SK-N-MC (cell line): ENCODE data around the gene AMZ1.
A peak's percentile ranks its signal among the peaks of the same experiment; 100 is the strongest.

Experiments used
- DNase-seq: peaks from one replicate; pipeline ENCODE4 v3.0.0-alpha.2; 2011; ENCODE audit warnings: low read depth, low spot score
- H3K27ac ChIP-seq: fragments of 200-600 bp; sonication (generic); 2 replicates; pipeline ENCODE4 v1.5.1; 2016; ENCODE audit warnings: mixed run types
- H3K36me3 ChIP-seq: fragments of 200-600 bp; sonication (generic); 2 replicates; pipeline ENCODE4 v1.6.1; 2017; ENCODE audit warnings: antibody characterized with exemption, low read length, mixed read lengths; ENCODE audit not compliant: insufficient read depth
- H3K4me3 ChIP-seq: fragments of 200-600 bp; sonication (generic); 2 replicates; pipeline ENCODE4 v1.5.1; 2016
- H3K9ac ChIP-seq: fragments of 200-600 bp; sonication (generic); 2 replicates; pipeline ENCODE4 v1.8.0; 2017; ENCODE audit warnings: mixed run types, mixed read lengths; ENCODE audit not compliant: insufficient read length
- H3K9me3 ChIP-seq: fragments of 200-600 bp; sonication (generic); 2 replicates; pipeline ENCODE4 v1.6.1; 2017; ENCODE audit warnings: low read depth, mild to moderate bottlenecking, antibody characterized with exemption, low read length, moderate library complexity, mixed read lengths
- EZH2 ChIP-seq: fragments of 200-600 bp; sonication (generic); IDR thresholded peaks from one replicate; pipeline ENCODE4 v1.6.1; 2017; ENCODE audit warnings: antibody characterized with exemption
- FOXP2 ChIP-seq: optimal IDR thresholded peaks from 2 replicates; pipeline ENCODE3; 2011; ENCODE audit warnings: mild to moderate bottlenecking, moderate library complexity; ENCODE audit not compliant: insufficient read depth; ENCODE audit errors: extremely low read length, control extremely low read depth
- POLR2AphosphoS5 ChIP-seq: IDR thresholded peaks from 2 replicates; pipeline ENCODE4 v1.6.1; 2012; ENCODE audit warnings: mild to moderate bottlenecking, low read depth, low read length, borderline replicate concordance

The AMZ1 gene

DNA sequence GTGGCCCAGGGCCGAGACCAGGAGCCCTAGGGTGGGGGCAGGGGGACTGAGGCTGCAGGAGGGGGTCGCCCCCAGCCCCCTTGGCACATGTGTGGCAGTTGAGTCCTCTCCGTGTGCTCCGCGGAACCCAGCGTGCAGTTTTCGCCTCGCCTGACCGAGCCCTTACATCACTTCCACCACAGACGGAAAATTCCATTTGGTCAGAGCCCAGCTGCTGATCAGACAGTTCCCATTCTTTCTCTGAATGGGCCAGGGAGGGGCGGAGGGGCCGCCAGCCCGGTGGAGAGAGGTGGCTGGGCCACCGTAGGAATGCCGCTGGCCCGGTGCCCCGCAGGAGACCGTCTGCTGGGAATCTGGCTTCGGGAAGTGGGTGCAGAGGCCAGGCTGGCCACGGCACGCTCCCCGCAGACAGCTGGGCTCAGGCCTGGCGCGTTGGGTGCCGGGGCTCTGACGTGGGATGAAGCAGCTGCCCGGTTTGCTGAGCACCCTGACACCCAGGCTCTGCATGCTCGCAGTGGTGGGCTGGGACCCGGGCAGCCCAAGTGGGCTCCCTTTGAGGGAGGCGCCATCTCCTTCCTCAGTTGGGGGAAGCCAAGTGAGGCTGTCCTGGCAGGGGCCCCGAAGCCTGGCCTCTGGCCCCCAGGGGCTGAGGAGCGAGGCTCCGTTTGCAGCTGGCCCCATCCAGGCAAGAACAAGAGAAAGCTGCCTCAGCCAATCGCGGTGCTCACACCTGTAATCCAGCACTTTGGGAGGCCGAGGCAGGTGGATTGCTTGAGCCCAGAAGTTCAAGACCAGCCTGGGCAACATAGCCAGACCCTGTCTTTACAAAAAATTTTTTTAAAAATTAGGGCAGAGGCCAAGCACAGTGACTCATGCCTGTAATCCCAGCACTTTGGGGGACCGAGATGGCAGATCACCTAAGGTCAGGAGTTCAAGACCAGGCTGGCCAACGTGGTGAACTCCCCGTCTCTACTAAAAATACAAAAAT, 46.3 kb upstream of the AMZ1 start:
- DNase-seq = no peak
- Histone ChIP-seq H3K9ac (no peak overlapping the region), H3K9me3 (no peaks in the 10 kb centered on the region), H3K27ac (no peak overlapping the region), H3K36me3 (no peaks in the 10 kb centered on the region; the same call in 1 of the 2 replicates), H3K4me3 (no peak overlapping the region)
- no peak for TF ChIP-seq FOXP2
- no peak for TF ChIP-seq EZH2
- no peak for TF ChIP-seq POLR2AphosphoS5

DNA sequence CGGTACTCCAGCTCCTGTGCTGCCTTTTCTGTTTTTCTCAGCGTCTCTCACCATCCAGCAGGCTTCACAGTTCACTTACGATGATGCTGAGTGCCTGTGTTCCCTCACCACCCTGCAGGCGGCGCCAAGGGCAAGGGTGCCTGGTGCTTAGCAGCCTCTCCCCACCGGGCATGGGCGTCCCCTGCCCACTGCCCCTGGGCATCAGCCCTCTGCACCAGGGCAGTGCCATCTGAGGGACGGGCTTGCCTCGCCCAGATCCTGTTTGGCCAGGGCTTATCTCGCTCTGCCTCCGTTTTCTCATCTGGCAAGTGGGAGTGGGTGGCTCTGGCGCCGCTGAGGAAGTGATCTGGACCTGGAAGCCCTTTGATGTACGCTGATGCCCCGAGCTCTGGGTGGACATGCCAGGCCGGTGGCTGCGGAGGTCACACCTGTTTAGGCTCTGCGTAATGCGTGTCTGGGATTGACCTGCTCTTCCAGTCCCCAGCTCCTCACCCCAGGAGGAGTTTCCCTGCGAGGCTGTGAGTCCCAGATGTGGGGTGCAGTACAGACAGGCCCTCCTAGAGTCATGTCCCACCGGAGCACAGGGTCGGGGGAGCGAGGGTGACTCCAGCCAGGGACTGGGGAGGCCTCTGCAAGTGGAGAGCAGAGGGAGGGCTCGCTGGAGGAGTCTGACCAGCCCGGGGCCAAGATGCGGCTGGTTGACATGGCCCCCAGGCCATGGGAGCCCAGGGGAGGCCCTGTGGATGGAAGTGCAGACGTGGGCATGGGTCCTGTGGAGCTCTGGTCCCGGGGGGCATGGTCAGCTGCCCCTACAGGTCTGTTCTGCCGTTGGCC, 44.4 kb upstream of the AMZ1 start:
- H3K27ac ChIP-seq = no peak overlapping the region
- TF ChIP-seq EZH2 (no peak), POLR2AphosphoS5 (no peak), FOXP2 (no peak)
- no peak for DNase-seq
- no peak overlapping the region for H3K4me3 ChIP-seq
- H3K36me3 ChIP-seq = peaks cover 8% of the 10 kb centered on the region; the same call in 1 of the 2 replicates
- no peaks in the 10 kb centered on the region for H3K9me3 ChIP-seq
- no peak overlapping the region for H3K9ac ChIP-seq

GRCh38 chr7:2644220-2644561, 43.8 kb upstream of the AMZ1 start:
- Histone ChIP-seq H3K36me3 (peaks cover 8% of the 10 kb centered on the region; the same call in 1 of the 2 replicates), H3K27ac (no peak overlapping the region), H3K4me3 (no peak overlapping the region), H3K9ac (no peak overlapping the region), H3K9me3 (no peaks in the 10 kb centered on the region)
- DNase-seq = no peak
- TF ChIP-seq EZH2 (no peak), FOXP2 (no peak), POLR2AphosphoS5 (no peak)

GRCh38 chr7:2644562-2645273, 43.3 kb upstream of the AMZ1 start:
- H3K9ac ChIP-seq = no peak overlapping the region
- no peak for DNase-seq

DNA sequence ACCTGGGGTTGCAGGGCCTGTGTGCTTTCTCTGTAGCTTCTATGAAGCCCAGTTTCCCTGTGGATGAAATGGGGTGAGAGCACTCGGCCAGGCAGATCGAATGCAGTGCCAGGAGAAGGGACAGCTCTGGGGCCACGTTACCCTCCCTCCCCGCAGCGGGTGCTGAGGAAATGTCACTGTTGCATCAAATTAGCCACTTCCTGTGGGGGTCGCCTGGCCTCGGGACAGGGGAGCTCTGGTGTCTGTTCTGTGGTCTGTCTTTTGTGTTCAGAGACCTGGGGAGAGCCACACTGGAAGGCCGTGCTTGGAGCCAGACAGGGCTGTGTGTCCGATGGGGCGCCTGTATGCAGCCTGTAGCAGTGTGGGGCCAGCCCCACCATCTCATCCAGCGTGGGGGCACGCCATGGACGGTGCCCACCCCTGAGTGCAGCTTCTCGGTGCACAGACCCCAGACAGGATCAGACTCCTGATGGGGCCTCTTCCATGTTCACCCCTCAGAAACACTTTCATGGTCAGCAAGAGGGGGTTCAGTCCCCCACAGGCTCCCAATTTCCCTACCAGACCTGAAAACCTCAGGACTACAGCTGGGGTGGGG, 42.6 kb upstream of the AMZ1 start:
- Histone ChIP-seq H3K9me3 (no peaks in the 10 kb centered on the region), H3K4me3 (no peak overlapping the region), H3K27ac (0 out of 2 replicates have a peak overlapping the region, but pooled peaks have one; percentile 36), H3K36me3 (peaks cover 8% of the 10 kb centered on the region; the same call in 1 of the 2 replicates), H3K9ac (no peak overlapping the region)
- no peak for DNase-seq
- TF ChIP-seq FOXP2 (no peak), EZH2 (no peak), POLR2AphosphoS5 (no peak)

More at GRCh38 chr7:2644562-2645273, 43.3 kb upstream of the AMZ1 start:
- Histone ChIP-seq H3K9me3 (no peaks in the 10 kb centered on the region), H3K27ac (no peak overlapping the region), H3K4me3 (no peak overlapping the region), H3K36me3 (peaks cover 8% of the 10 kb centered on the region; the same call in 1 of the 2 replicates)
- TF ChIP-seq POLR2AphosphoS5 = no peak
- TF ChIP-seq FOXP2 = no peak
- no peak for TF ChIP-seq EZH2

DNA sequence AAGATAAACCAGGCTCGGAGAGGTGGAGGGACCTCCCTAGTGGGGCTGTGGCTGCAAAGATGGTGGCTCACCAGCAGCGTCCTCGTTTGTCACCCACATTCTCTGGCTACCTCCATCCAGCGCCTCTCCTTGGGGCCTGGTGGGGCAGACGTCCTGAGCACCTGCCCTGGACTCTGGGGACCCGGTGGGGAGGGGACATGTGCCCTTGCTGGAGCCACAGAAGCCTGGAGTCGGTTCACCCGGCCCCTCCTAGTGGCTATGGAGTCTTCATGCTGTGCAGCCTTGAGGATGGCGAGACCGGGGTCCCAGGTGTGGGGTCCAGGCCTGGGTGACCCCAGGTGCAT, 41.7 kb upstream of the AMZ1 start:
- H3K9ac ChIP-seq = no peak overlapping the region
- H3K9me3 ChIP-seq = no peaks in the 10 kb centered on the region
- TF ChIP-seq EZH2 (no peak), FOXP2 (no peak)
- H3K36me3 ChIP-seq = peaks cover 8% of the 10 kb centered on the region; the same call in 1 of the 2 replicates
- H3K4me3 ChIP-seq = no peak overlapping the region
- DNase-seq = no peak
- H3K27ac ChIP-seq = no peak overlapping the region

GRCh38 chr7:2646680-2647571, 41.1 kb upstream of the AMZ1 start:
- Histone ChIP-seq H3K9ac (no peak overlapping the region), H3K27ac (no peak overlapping the region), H3K4me3 (no peak overlapping the region), H3K36me3 (peaks cover 11% of the 10 kb centered on the region; the same call in 1 of the 2 replicates), H3K9me3 (no peaks in the 10 kb centered on the region)
- DNase-seq = no peak
- TF ChIP-seq EZH2 (no peak), POLR2AphosphoS5 (no peak)
